ENCODE data around the gene NUMBL. TPM values are rescaled to one million over a fixed set of nuclear protein-coding genes. Genes with fewer than 3 reads are reported as not detected.

Gene NUMBL
- total and polyA plus RNA-seq, 9 of the 15 experiments (the other 6 are each of a cell fraction or from before 2014, with no cell fraction given), result 0.39 to 38.6 (median 6.6) TPM

- 0 out of 2 replicates have a peak, but pooled peaks have one; percentile 24 for TF ChIP-seq NR2C1 (IDR thresholded peaks at IDR 0.05)
- TF ChIP-seq NR2C1 (tag; IDR thresholded peaks at IDR 0.05), result no peak
- no peak for TF ChIP-seq MTF1 (CRISPR knock-in tag; IDR thresholded peaks at IDR 0.05; ENCODE audit: borderline replicate concordance)
- TF ChIP-seq JUND (IDR thresholded peaks at IDR 0.05; ENCODE audit: borderline replicate concordance, low read depth, low read length), result peak; percentile 50; the same call in 1 of the 2 replicates
- TF ChIP-seq JUND (tag; IDR thresholded peaks at IDR 0.05; ENCODE audit: borderline replicate concordance, low read depth, low read length), result peak; percentile 72; the same call in 2 of the 3 replicates
- no peak for TF ChIP-seq NCOA6 (IDR thresholded peaks at IDR 0.05)
- peak; percentile 93 for TF ChIP-seq TOE1 (IDR thresholded peaks at IDR 0.05; ENCODE audit: borderline replicate concordance)
- no peak for TF ChIP-seq TOE1 (CRISPR knock-in tag; IDR thresholded peaks at IDR 0.05; ENCODE audit: borderline replicate concordance, low read depth)
- no peak for TF ChIP-seq POU5F1 (IDR thresholded peaks at IDR 0.05; ENCODE audit: borderline replicate concordance, low read depth, low read length, partially characterized antibody)
- no peak for TF ChIP-seq SOX6 (IDR thresholded peaks at IDR 0.05)
- TF ChIP-seq NBN (IDR thresholded peaks at IDR 0.05; ENCODE audit: low read depth), result 0 out of 2 replicates have a peak, but pooled peaks have one; percentile 26
- peak in 1 of 2 experiments; percentile 58 for TF ChIP-seq E2F6 (IDR thresholded peaks at IDR 0.05; ENCODE audit: borderline replicate concordance in 1 of 2, extremely low read depth in 1 of 2, insufficient read depth in 1 of 2, insufficient read length in 1 of 2, low read depth in 1 of 2, low read length in 1 of 2, poor library complexity in 1 of 2, severe bottlenecking in 1 of 2)
- TF ChIP-seq ZC3H4 (CRISPR knock-in tag; IDR thresholded peaks at IDR 0.05; ENCODE audit: borderline replicate concordance), result no peak
- no peak for TF ChIP-seq ZNF224 (CRISPR knock-in tag; IDR thresholded peaks at IDR 0.05)
- no peak for TF ChIP-seq XRCC3 (IDR thresholded peaks at IDR 0.05)
- peak; percentile 37 for TF ChIP-seq RBM39 (optimal IDR thresholded peaks at IDR 0.05; ENCODE audit: low read depth, low read length)
- peak in 1 of 2 experiments; percentile 53; a peak in 2 of 4 replicates for TF ChIP-seq HDAC1 (IDR thresholded peaks at IDR 0.05)
- TF ChIP-seq RCOR1 (IDR thresholded peaks at IDR 0.05; ENCODE audit: borderline replicate concordance in 1 of 2, low read depth in 2 of 2, low read length in 2 of 2), result 0 out of 4 replicates have a peak, but pooled peaks of 1 of the 2 experiments have one; percentile 5
- no peak for TF ChIP-seq HMBOX1 (IDR thresholded peaks at IDR 0.05)
- TF ChIP-seq, protein P1, sequence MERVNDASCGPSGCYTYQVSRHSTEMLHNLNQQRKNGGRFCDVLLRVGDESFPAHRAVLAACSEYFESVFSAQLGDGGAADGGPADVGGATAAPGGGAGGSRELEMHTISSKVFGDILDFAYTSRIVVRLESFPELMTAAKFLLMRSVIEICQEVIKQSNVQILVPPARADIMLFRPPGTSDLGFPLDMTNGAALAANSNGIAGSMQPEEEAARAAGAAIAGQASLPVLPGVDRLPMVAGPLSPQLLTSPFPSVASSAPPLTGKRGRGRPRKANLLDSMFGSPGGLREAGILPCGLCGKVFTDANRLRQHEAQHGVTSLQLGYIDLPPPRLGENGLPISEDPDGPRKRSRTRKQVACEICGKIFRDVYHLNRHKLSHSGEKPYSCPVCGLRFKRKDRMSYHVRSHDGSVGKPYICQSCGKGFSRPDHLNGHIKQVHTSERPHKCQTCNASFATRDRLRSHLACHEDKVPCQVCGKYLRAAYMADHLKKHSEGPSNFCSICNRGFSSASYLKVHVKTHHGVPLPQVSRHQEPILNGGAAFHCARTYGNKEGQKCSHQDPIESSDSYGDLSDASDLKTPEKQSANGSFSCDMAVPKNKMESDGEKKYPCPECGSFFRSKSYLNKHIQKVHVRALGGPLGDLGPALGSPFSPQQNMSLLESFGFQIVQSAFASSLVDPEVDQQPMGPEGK (CRISPR knock-in tag; IDR thresholded peaks at IDR 0.05; ENCODE audit: borderline replicate concordance), result no peak
- no peak for TF ChIP-seq ERF (CRISPR knock-in tag; IDR thresholded peaks at IDR 0.05)
- 0 out of 2 replicates have a peak, but pooled peaks have one; percentile 46 for TF ChIP-seq HDAC2 (IDR thresholded peaks at IDR 0.05)
- no peak for TF ChIP-seq ARID2 (IDR thresholded peaks at IDR 0.05)
- no peak for TF ChIP-seq SMARCC2 (IDR thresholded peaks at IDR 0.05; ENCODE audit: low read depth)
- no peak for TF ChIP-seq ZBTB17 (CRISPR knock-in tag; IDR thresholded peaks at IDR 0.05)
- no peak for TF ChIP-seq ZFP1 (CRISPR knock-in tag; IDR thresholded peaks at IDR 0.05)
- no peak for TF ChIP-seq ZNF408 (CRISPR knock-in tag; IDR thresholded peaks at IDR 0.05; ENCODE audit: low read depth)
- TF ChIP-seq SMARCA5 (IDR thresholded peaks at IDR 0.05), result no peak
These were observed 2.9 kb downstream of the NUMBL start (continued) for GRCh38 chr19:40687525-40688016.

Measured in K562 (cell line).